Natural killer cell (primary cell): Measurements from ENCODE around the gene SEPTIN12. TPM values are rescaled to one million over a fixed set of nuclear protein-coding genes. Genes with fewer than 3 reads are reported as not detected.

Experiments used
- ATAC-seq, 3 donors: fragments of 150-1000 bp in 2 of 3; fragments of 200-7000 bp in 1 of 3; cut with Tn5 transposase; 1 replicate in 1 of 3; 2 replicates in 2 of 3; pipeline ENCODE4 v1.10.0; 2021; ENCODE audit warnings: mild to moderate bottlenecking in 2 of 3, moderate library complexity in 2 of 3
- DNase-seq, 2 donors: peaks; one replicate each; pipeline versions ENCODE4 v3.0.0 to v3.0.0-alpha.2; 2013 to 2021; ENCODE audit warnings: mixed read lengths in 1 of 2
- H3K27ac ChIP-seq: one replicate; pipeline ENCODE4 v1.5.1; 2013; ENCODE audit warnings: mild to moderate bottlenecking, low read length
- H3K27me3 ChIP-seq: one replicate; pipeline ENCODE4 v1.6.1; 2013; ENCODE audit warnings: low read length; ENCODE audit not compliant: control insufficient read depth, insufficient read depth
- H3K36me3 ChIP-seq: one replicate; pipeline ENCODE4 v1.6.1; 2013; ENCODE audit warnings: low read length; ENCODE audit not compliant: control insufficient read depth, insufficient read depth
- H3K4me1 ChIP-seq: one replicate; pipeline ENCODE4 v1.6.1; 2013; ENCODE audit warnings: low read length; ENCODE audit not compliant: control insufficient read depth, insufficient read depth
- H3K4me3 ChIP-seq: one replicate; pipeline ENCODE4 v1.5.1; 2013; ENCODE audit warnings: low read length
- H3K9me3 ChIP-seq: one replicate; pipeline ENCODE4 v1.6.1; 2013; ENCODE audit warnings: low read length; ENCODE audit not compliant: control insufficient read depth, insufficient read depth
- H3K27ac Mint-ChIP-seq, 2 donors: one replicate each; pipeline ENCODE4 v1.8.0; 2022; ENCODE audit warnings: mild to moderate bottlenecking in 2 of 2, mixed read lengths in 2 of 2, moderate library complexity in 1 of 2
- H3K27me3 Mint-ChIP-seq, 2 donors: one replicate each; pipeline ENCODE4 v1.8.0; 2022; ENCODE audit warnings: low read depth in 2 of 2, mixed read lengths in 2 of 2
- H3K36me3 Mint-ChIP-seq: one replicate; pipeline ENCODE4 v1.8.0; 2022; ENCODE audit warnings: mixed read lengths
- H3K4me1 Mint-ChIP-seq, 2 donors: one replicate each; pipeline ENCODE4 v1.8.0; 2022; ENCODE audit warnings: mixed read lengths in 2 of 2
- H3K4me3 Mint-ChIP-seq: one replicate; pipeline ENCODE4 v1.8.0; 2022; ENCODE audit warnings: mild to moderate bottlenecking, moderate library complexity, mixed read lengths
- H3K9me3 Mint-ChIP-seq, 2 donors: one replicate each; pipeline ENCODE4 v1.8.0; 2022; ENCODE audit warnings: mixed read lengths in 2 of 2
- WGBS: methylation state at CpG from one replicate; pipeline ENCODE4 v1.1.7; 2013; ENCODE audit warnings: missing lambda C conversion rate; ENCODE audit not compliant: insufficient coverage; 5-methylcytosine and 5-hydroxymethylcytosine counted together
- intact Hi-C: fragments of 100-400 bp; cut with micrococcal nuclease; formaldehyde crosslinking; loops from one replicate; pipeline ENCODE4 v1.14.2; 2022
- total RNA-seq, 4 donors: library from RNA; stranded (reverse); fragments of 120-200 nt in 1 of 4; gene quantifications; one replicate each; pipeline versions ENCODE4 v1.2.3 to v1.2.4, GENCODE V29; 2013 to 2022
- TF ChIP-seq, protein P1 (sequence below): fragments of 200-600 bp; IDR thresholded peaks from one replicate; pipeline ENCODE4 v1.8.0; 2022; ENCODE audit warnings: antibody characterized with exemption

SEPTIN12 gene
- total RNA-seq, 3 donors from 2014 or later (not counting 1 experiment from before 2014, with no cell fraction given): 0.59 TPM; not detected in 2

DNA sequence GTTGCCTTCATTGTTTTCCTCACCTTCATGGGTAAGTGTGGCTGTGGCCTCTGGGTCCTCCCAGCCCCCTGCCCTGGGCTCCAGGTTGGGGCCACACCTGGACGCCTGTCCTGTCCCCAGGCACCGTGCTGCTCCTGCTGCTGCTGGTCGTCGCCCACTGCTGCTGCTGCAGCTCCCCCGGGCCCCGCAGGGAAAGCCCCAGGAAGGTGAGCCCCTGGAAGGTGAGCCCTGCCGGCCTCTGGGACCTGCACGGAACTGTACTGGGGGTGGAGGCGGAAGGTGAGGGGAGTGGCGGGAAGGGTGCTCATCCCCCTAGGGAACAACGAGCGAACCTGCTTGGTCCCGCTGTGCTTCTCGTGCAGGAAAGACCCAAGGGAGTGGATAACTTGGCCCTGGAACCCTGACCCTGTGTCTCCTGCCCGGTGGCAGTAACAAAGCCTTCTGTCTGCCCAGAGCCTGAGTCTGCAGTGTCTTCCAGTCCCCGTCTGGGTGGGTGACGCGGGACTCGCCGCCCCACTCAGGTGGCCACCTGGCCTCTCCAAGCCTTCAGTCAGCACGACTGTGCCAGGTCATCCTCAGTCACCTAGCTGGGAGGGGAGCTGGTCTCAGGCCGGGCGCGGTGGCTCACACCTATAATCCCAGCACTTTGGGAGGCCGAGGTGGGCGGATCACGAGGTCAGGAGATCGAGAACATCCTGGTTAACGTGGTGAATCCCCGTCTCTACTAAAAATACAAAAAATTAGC is 7.9 kb upstream of the SEPTIN12 start:
- WGBS: 90% methylated on average over 30 of the region's 30 CpGs
- Mint-ChIP-seq H3K4me3 (no peak overlapping the region), H3K27ac (no peak overlapping the region), H3K4me1 (peaks cover 0 to 5% of the 10 kb centered on the region in 2 donors), H3K27me3 (peaks cover 0 to 3% of the 10 kb centered on the region in 2 donors), H3K36me3 (no peaks in the 10 kb centered on the region), H3K9me3 (no peaks in the 10 kb centered on the region)
- H3K27ac ChIP-seq: no peak overlapping the region
- H3K9me3 ChIP-seq: no peaks in the 10 kb centered on the region
- intact Hi-C loops: no loop called here
- no peak for ATAC-seq
- no peak overlapping the region for H3K4me3 ChIP-seq
- TF ChIP-seq, protein P1, sequence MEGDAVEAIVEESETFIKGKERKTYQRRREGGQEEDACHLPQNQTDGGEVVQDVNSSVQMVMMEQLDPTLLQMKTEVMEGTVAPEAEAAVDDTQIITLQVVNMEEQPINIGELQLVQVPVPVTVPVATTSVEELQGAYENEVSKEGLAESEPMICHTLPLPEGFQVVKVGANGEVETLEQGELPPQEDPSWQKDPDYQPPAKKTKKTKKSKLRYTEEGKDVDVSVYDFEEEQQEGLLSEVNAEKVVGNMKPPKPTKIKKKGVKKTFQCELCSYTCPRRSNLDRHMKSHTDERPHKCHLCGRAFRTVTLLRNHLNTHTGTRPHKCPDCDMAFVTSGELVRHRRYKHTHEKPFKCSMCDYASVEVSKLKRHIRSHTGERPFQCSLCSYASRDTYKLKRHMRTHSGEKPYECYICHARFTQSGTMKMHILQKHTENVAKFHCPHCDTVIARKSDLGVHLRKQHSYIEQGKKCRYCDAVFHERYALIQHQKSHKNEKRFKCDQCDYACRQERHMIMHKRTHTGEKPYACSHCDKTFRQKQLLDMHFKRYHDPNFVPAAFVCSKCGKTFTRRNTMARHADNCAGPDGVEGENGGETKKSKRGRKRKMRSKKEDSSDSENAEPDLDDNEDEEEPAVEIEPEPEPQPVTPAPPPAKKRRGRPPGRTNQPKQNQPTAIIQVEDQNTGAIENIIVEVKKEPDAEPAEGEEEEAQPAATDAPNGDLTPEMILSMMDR: no peak
- no peaks in the 10 kb centered on the region for H3K36me3 ChIP-seq
- no peaks in the 10 kb centered on the region for H3K27me3 ChIP-seq
- H3K4me1 ChIP-seq: peaks cover 10% of the 10 kb centered on the region
- no peak for DNase-seq

DNA sequence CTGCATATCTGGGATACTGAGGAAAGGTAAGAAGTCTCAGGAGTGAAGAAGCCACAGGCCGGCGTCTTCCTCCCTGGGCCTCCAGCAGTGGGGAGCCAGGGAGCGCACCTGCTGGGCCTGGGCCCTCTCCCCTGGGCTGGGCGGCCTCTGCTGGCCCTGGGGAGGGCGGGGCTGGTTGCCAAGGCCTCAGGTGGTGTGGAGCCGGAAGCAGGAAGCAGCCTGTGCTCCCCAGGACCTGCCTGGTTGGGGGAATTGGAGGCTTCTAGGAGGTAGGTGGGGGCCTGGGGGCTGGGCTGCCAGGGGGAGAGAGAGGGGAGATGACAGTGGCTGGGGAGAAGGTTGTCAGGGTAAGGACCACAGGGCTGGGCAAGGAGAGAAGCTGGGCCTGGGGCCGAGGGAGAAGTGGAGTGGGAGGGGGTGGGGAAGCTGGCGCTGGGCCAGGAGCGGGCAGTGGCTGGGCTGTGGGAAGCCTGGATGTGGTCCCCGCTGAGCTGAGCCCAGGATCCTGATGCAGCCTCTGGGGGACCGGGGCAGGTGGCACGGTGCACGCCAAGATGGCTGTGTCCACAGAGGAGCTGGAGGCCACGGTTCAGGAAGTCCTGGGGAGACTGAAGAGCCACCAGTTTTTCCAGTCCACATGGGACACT is 7.2 kb upstream of the SEPTIN12 start, which contains the start of gene SMIM22:
TSS of gene SMIM22 (plus strand) at position 189 of the 647 bp plus-strand sequence. CDS start at position 555, 366 bp downstream.
- H3K4me3 Mint-ChIP-seq: no peak within 1 kb of the TSS

DNA sequence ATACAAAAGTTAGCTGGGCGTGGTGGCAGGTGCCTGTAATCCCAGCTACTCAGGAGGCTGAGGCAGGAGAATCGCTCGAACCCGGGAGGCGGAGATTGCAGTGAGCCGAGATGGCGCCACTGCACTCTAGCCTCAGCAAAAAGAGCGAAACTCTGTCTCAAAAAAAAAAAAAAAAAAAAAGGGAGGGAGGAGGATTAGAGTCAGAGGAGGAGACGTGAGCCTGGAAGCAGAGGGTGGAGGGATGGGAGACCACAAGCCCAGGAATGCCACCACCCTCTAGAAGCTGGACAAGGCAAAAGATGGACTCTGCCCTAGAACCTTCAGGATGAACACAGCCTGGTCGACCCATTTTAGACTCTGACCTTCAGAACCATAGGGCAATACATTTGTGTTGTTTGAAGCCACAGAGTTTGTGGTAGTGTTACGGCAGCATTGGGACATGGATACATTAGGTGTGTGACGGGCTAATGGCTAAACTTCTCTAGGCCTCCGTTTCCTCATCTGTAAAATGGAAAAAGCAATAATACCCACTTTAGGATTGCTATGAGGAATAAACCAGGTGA is 4.9 kb upstream of the SEPTIN12 start:
- no peaks in the 10 kb centered on the region for H3K27me3 ChIP-seq
- no peak overlapping the region for H3K4me3 Mint-ChIP-seq
- no peak overlapping the region for H3K4me3 ChIP-seq
- no peak overlapping the region for H3K27ac Mint-ChIP-seq
- H3K4me1 ChIP-seq: no peaks in the 10 kb centered on the region
- ATAC-seq (no peak), DNase-seq (no peak)
- no peaks in the 10 kb centered on the region for H3K36me3 ChIP-seq
- intact Hi-C loops: no loop called here
- H3K36me3 Mint-ChIP-seq: no peaks in the 10 kb centered on the region
- no peaks in the 10 kb centered on the region for H3K9me3 Mint-ChIP-seq
- 93% methylated on average over 13 of the region's 13 CpGs for WGBS
- H3K9me3 ChIP-seq: no peaks in the 10 kb centered on the region
- peaks cover 0 to 3% of the 10 kb centered on the region in 2 donors for H3K27me3 Mint-ChIP-seq
- TF ChIP-seq, protein P1: no peak
- H3K27ac ChIP-seq: no peak overlapping the region
- no peaks in the 10 kb centered on the region for H3K4me1 Mint-ChIP-seq

More for the DNA sequence above, 7.2 kb upstream of the SEPTIN12 start, which contains the start of gene SMIM22:
- no peaks in the 10 kb centered on the region for H3K9me3 ChIP-seq
- no peaks in the 10 kb centered on the region for H3K36me3 ChIP-seq
- no peak for ATAC-seq
- TF ChIP-seq, protein P1: no peak
- intact Hi-C loops: no loop called here
- H3K4me1 ChIP-seq: peaks cover 3% of the 10 kb centered on the region
- H3K4me3 ChIP-seq: no peak within 1 kb of the TSS
- Mint-ChIP-seq H3K9me3 (no peaks in the 10 kb centered on the region), H3K4me1 (peaks cover 0 to under 1% of the 10 kb centered on the region in 2 donors), H3K27me3 (peaks cover 0 to 3% of the 10 kb centered on the region in 2 donors), H3K27ac (no peak within 1 kb of the TSS), H3K36me3 (no peaks in the 10 kb centered on the region)
- 93% methylated on average over 14 of the region's 14 CpGs for WGBS
- no peaks in the 10 kb centered on the region for H3K27me3 ChIP-seq
- DNase-seq: no peak
- H3K27ac ChIP-seq: no peak within 1 kb of the TSS
